Measurements from ENCODE around the gene ENPP3. TPM values are rescaled to one million over a fixed set of nuclear protein-coding genes. Genes with fewer than 3 reads are reported as not detected.

Gene ENPP3
- total RNA-seq, 1 donor from 2014 or later = not detected

GRCh38 chr6:131765804-131766135 is 128.7 kb downstream of the ENPP3 start:
- TF ChIP-seq CTCF (IDR thresholded peaks at IDR 0.05) = no peak
- H3K4me3 Mint-ChIP-seq (ENCODE audit: unreplicated experiment) = no peak overlapping the region
- DNase-seq (ENCODE audit: low spot score) = no peak
- H3K36me3 Mint-ChIP-seq (ENCODE audit: low read depth) = peaks cover 2% of the 10 kb centered on the region
- H3K27ac Mint-ChIP-seq (ENCODE audit: unreplicated experiment) = no peak overlapping the region
- peaks cover 13% of the 10 kb centered on the region for H3K4me1 Mint-ChIP-seq (ENCODE audit: low read depth)
- peaks cover 5% of the 10 kb centered on the region for H3K9me3 Mint-ChIP-seq (ENCODE audit: low read depth)
- peaks cover 2% of the 10 kb centered on the region for H3K27me3 Mint-ChIP-seq (ENCODE audit: low read depth)

DNA sequence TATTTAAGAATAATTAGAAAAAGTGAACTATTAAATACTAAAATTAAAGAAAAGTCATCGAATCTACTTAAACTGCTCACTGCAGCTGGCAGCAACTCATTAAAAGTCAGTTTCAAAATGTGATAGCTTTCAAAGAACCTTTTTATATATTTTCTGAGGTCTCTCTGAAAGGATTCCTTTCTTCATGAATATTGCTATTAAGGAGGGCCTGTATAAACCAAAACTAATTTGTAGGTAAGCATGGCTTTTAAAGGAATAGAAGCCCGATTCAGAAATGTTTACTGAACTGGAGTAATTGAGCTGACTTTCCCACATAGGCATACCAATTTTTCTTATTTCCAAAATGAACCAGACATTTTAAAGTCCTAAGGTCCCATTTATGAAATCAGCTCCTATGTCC is 129.5 kb downstream of the ENPP3 start:
- no peak for DNase-seq (ENCODE audit: low spot score)
- H3K27ac Mint-ChIP-seq (ENCODE audit: unreplicated experiment) = no peak overlapping the region
- H3K4me3 Mint-ChIP-seq (ENCODE audit: unreplicated experiment) = no peak overlapping the region
- peaks cover 2% of the 10 kb centered on the region for H3K36me3 Mint-ChIP-seq (ENCODE audit: low read depth)
- H3K4me1 Mint-ChIP-seq (ENCODE audit: low read depth) = peaks cover 13% of the 10 kb centered on the region
- no peak for TF ChIP-seq CTCF (IDR thresholded peaks at IDR 0.05)
- H3K27me3 Mint-ChIP-seq (ENCODE audit: low read depth) = peaks cover 2% of the 10 kb centered on the region
- peaks cover 5% of the 10 kb centered on the region for H3K9me3 Mint-ChIP-seq (ENCODE audit: low read depth)

DNA sequence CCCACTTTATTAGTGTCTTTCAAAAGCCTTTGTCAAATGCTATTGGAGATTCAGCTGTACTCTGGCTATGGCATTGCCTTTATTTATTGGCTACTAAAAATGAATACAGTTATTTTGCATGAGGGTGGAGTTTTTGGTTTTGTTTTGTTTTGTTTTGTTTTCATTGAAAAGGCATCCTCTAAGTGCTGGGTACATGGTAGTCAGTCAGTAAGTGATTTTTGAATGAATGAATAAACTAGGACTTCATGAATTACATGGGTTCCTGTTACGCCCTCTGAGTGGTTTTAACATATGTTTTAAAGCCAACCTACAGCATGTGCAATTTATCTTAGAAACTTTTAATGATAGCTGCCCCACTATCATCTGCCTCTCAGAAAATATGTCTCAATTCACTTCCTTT is 131.9 kb downstream of the ENPP3 start:
- TF ChIP-seq CTCF (IDR thresholded peaks at IDR 0.05) = no peak
- Mint-ChIP-seq H3K4me1 (ENCODE audit: low read depth) (peaks cover 17% of the 10 kb centered on the region), H3K27ac (ENCODE audit: unreplicated experiment) (no peak overlapping the region), H3K27me3 (ENCODE audit: low read depth) (peaks cover 2% of the 10 kb centered on the region), H3K4me3 (ENCODE audit: unreplicated experiment) (no peak overlapping the region), H3K9me3 (ENCODE audit: low read depth) (peaks cover 2% of the 10 kb centered on the region), H3K36me3 (ENCODE audit: low read depth) (peaks cover 2% of the 10 kb centered on the region)
- DNase-seq (ENCODE audit: low spot score) = no peak

- Mint-ChIP-seq H3K4me3 (ENCODE audit: unreplicated experiment) (no peak overlapping the region), H3K4me1 (ENCODE audit: low read depth) (peaks cover 18% of the 10 kb centered on the region), H3K36me3 (ENCODE audit: low read depth) (peaks cover 2% of the 10 kb centered on the region), H3K27ac (ENCODE audit: unreplicated experiment) (no peak overlapping the region), H3K27me3 (ENCODE audit: low read depth) (peaks cover 2% of the 10 kb centered on the region), H3K9me3 (ENCODE audit: low read depth) (peaks cover 2% of the 10 kb centered on the region)
- DNase-seq (ENCODE audit: low spot score) = no peak
- no peak for TF ChIP-seq CTCF (IDR thresholded peaks at IDR 0.05)
Observed at GRCh38 chr6:131769385-131770141, 132.5 kb downstream of the ENPP3 start.

- TF ChIP-seq CTCF (IDR thresholded peaks at IDR 0.05) = no peak
- Mint-ChIP-seq H3K36me3 (ENCODE audit: low read depth) (peaks cover 2% of the 10 kb centered on the region), H3K9me3 (ENCODE audit: low read depth) (peaks cover 2% of the 10 kb centered on the region), H3K27me3 (ENCODE audit: low read depth) (peaks cover 2% of the 10 kb centered on the region), H3K4me1 (ENCODE audit: low read depth) (peaks cover 10% of the 10 kb centered on the region), H3K4me3 (ENCODE audit: unreplicated experiment) (no peak overlapping the region), H3K27ac (ENCODE audit: unreplicated experiment) (no peak overlapping the region)
- DNase-seq (ENCODE audit: low spot score) = no peak
Observed at GRCh38 chr6:131770776-131771175, 133.7 kb downstream of the ENPP3 start.

Measured in chondrocyte (in vitro differentiated cells).